Pons (tissue), 1 donor: ENCODE results near the gene UPK3BL2.
"Not testable (repeated sequence)": the region's sequence is repeated elsewhere in the genome, so short reads cannot be mapped to it uniquely, and the experiment has no call there.

Source experiments
- DNase-seq: peaks from one replicate; pipeline ENCODE4 v3.0.0-alpha.2; 2016; ENCODE audit warnings: low spot score

Gene UPK3BL2

DNA sequence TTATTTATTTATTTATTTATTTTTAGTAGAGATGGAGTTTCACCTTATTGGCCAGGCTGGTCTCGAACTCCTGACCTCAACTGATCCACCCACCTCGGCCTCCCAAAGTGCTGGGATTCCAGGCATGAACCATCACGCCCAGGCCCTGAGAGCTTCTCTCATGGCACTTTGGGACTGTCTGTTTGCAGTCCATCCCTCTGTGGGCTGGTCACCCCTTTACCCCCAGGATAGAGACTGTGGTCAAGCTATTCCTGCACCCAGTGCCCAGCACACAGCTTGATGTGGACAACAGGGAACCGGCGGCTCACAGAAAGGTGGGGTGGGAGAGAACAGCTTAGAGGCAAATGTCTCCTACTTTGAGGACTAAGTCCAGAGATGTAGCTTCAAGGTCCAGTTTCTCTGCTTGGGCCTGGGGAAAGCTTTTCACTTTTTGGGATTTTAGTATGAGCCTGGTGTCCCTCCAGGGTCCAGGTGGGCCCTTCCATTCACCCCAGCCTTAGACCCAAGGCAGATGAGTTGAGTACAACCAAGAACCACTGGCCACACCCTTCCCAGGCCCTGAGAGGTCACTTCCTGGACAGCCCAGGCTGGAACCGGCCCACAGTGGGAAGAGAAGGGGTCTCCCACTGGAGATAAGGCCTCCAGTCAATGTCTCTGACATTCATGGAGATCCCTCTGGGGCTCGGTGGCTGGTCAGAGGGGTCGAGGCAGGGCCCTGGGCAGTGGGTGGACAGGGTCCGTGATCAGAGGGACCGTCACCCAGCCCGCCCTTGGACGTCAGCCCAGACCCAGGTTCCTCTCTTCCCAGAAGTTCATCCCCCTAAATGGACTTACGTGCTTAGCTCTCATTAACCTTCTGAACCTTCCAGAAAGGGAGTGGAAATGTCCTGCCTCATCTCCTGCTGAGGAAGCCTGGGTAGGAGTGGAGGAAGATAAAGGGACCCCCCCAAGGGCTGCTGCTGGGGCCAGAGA is 15.4 kb downstream of the UPK3BL2 start:
- not testable (repeated sequence) for DNase-seq

DNA sequence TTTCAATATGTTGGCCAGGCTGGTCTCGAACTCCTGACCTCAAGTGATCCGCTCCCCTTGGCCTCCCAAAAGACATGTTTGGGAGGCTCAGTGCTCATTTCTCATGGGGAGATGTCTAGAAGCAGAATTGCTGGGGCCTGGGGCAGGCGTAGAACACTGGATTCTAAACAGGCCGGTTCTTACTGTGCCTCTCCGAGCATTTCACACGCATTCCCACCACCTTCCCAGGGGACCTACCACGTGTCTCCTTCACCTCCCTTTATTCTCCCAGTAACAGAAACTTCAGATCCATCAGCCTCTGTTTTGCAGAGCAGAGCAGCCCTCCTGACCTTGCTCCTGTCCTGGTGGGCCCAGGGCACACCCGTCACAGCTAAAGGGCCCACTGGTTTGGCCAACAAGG is 16.3 kb downstream of the UPK3BL2 start:
- not testable (repeated sequence) for DNase-seq

DNA sequence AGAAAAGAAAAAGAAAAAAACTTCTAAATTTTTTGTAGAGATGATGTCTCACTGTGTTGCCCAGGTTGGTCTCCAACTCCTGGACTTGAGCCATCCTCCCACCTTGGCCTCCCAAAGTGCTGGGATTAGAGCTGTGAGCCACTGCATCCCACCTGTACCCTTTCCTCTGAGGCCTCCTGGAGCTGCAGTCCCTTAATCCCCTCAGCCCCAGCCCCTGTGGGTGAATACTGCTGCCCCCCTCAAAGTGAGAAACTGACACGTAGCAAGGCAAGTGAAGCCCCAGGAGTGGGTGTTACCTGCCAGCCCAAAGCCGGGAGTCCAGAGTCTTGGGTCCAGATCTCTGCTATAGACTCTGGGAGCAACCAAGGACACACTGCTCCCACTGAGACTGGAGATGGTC is 18.7 kb downstream of the UPK3BL2 start:
- not testable (repeated sequence) for DNase-seq

DNA sequence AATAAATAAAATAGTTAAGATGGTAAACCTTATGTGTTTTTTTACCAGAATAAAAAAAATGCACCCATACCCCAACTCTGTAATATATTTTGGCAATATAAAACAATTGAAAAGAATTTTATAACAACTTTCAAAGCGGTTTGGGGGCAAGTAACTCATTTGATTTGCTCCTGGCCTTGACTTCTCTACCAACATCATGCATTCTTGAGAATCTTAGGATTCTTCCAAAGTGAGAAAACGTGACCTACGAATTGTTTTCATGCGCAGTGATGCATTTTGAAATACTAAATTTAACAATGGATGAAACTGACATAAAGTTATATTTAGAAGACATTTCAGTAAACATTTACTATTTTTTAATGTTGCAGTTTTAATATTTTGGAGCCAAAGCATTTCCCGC is 22.7 kb downstream of the UPK3BL2 start:
- DNase-seq = not testable (repeated sequence)

DNA sequence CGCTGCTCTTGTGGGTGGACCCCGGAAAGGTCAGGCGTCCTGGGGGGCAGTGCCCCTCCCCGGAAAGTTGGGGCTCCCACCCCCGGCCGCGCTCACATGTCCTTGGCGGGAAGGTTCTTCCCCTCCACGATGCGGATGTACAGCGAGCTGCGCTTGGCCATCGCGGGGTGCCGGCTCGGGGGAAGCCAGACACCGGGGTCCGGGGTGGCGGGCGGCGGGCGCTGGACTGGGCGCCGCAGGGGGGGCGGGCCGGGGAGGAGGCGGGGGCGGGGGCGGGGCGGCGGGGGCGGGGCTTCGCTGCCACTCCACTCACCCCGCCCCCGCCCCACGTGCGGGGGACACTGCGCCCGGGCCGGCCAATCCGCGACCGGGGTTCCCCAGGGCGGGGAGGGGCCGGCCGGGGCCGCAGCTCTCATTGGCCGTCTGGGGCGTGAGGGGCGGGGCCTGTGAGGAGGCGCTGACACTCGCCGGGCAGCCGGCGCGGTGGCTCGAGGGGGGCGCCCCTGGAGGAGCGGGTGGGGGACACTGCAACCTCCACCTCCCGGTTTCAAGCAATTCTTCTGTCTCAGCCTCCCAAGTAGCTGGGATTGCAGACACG is 25.8 kb downstream of the UPK3BL2 start, which contains the start of gene RASA4B:
Gene RASA4B (minus strand): TSS at position 228 of the 598 bp plus-strand sequence. CDS start 67 bp downstream, at position 161.
- DNase-seq = not testable (repeated sequence)

DNA sequence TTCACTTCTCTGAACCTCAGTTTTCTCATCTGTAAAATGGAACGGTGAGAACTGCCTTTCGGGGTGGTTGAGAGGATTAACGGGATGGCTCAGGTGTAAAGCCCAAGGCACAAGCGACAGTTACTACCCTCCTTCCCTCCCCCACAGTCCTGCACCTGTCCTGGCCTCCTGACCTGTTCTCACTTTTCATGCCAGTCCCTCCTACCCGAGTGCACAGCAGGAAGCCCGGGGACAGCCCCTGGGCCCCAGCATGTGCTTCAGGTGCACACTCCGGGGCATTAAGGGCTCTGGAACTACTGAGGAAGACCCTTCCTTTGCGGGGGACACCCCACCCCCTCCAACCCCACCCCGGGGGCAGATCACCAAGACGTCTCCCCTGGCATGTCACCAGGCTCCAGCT is 26.5 kb downstream of the UPK3BL2 start:
- not testable (repeated sequence) for DNase-seq

DNA sequence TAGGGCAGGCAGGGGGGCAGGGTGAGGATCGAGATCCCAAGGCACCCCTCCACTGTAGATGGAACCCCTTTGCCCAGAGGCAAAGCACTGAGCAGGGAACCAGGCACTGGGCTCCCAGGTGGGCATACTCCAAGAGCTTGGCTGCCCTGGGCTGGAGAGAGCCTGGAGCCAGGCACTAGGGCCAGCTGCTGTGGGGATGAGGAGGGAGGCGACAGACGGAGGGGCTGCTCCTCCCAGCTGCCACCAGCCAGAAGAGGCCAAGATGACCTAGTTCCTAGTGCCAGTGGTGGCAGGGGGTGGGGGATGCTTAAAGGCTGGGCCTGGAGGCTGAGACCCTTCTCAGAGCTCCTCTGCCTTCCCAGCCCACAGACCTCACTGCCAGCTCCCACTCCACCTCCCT is 27.6 kb downstream of the UPK3BL2 start:
- DNase-seq = not testable (repeated sequence)

DNA sequence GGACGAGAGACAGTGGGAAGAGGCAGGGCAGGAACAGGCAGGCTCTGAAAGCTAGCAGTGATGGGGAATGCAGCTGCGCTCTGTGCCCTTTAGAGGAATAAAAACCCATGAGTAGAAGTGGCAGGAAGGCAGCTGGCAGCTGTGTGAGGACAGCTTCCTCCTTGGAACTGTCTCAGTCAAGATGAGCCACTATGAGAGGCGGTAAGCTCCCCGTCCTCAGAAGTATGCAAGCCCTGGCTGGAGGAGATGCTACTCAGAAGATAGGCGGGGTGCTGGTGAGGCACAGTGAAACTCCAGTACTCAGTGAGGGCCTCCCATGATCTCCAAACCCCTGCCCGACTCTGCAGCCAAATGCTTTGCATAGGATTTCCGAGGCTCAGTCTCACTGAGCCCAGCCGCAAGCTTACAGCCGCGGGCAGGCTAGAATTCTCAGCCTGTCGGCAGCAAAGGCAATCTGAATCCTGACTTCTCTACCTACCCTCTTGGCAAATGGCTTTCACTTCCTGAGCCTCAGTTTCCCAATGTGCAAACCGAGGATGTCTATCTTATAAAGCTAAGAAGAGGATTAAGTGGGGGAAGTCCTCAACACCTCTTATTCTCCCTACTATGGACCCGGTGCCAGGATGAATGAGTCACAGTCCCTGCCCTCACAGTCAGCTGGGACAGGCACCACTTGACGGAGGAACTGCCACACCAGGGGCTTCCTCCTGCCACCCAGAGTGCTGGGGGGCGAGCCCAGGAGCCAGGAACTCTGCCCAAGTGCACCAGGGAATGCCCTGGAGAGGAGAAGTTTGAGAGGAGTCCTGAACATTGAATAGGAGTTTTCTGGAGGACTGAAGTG is 28.4 kb downstream of the UPK3BL2 start:
- not testable (repeated sequence) for DNase-seq

DNA sequence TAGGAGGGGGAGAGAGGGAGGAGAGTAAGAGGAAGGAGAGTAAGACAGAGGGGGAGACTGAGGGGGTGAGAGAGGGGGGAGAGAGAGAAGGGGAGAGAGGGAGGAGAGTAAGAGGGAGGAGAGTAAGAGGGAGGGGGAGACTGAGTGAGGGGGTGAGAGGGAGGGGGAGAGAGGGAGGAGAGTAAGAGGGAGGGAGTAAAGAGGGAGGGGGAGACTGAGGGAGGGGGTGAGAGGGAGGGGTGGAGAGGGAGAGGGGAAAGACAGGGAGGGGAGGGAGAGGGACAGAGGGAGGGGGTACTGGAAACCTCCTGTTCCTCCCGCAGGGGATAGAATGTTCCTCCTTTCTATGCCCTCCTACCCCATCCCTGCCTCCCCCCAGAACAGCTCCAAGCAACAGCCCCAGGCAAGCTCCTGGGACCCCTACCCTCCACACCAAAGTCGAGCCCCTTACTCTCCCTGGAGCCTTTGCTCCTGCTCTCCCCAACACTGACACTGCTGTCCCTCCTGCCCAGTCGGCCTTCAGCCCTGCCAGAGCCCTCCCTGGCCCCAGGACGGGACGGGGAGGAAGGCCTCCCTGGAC is 30.8 kb downstream of the UPK3BL2 start:
- DNase-seq = peak; percentile 91

DNA sequence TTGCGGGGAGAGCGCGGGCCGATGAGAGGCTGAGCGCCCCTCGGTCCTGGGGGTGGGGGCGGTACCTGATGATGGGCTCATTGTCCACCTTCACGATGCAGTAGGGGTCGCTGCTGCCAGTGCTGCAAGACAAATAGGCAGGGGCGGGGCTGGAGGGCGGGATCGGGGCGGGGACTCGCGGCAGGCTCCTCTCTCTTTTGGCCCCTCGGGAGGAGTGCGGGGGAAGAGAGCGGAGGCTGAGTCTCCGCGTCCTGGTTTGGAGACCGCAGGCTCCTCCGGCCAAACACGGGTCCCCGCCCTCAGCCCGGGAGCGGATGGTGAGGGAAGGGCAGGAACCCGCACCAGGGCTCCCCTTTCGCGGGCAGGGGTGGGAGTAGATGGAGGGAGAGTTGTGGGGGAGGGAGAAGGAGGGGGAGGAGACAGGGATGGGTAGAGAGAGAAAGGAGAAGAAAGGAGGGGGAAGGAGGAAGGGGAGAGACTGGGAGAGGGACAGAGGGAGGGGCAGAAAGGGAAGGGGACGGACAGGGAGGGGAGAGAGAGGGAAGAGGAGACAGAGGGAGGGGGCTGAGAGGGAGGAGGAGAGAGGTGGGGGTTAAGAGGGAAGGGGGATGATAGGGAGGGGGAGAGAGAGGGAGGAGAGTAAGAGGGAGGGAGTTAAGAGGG is 31.5 kb downstream of the UPK3BL2 start:
- DNase-seq = not testable (repeated sequence)

DNA sequence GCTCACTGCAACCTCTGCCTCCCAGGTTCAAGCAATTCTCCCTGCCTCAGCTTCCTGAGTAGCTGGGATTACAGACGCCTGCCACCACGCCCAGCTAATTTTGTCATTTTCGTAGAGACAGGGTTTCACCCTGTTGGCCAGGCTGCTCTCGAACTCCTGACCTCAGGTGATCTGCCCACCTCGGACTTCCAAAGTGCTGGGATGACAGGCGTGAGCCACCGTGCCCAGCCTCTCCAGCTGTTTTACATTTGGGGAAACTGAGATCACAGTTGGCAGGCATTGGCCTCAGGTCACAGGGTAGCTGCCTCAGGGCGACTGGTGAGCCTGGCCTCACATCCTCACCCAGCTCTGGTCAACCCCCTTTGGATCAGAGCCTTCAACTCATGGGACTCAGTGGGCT is 32.9 kb downstream of the UPK3BL2 start:
- not testable (repeated sequence) for DNase-seq

DNA sequence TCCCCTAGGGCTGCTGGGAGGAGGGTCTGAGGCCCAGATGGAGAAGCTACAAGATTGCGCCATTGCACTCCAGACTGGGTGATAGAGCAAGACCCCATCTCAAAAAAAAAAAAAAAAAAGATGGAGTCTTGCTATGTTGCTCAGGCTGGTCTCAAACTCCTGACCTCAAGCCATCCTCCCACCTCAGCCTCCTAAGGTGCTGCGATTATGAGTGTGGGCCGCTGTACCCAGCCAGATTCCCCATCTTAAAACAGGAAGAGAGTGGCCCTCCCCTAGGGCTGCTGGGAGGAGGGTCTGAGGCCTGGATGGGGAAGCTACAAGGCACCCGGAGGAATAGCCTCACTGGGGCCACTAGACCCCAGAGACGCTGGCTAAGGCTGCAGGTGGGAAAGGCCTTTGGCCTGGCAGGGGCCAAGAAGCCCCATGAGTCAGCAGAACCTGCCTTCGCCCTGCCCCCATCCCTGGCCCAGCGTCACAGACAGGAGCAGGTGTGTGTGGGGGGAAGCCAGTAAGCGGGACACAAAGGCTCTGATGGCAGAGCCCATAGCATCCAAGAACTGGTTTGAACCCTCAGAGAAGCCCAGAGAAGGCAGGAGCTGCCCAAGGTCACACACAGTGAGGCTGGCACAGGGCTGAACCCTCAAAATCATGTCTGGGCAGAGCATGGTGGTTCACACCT is 35.9 kb downstream of the UPK3BL2 start:
- DNase-seq = not testable (repeated sequence)

DNA sequence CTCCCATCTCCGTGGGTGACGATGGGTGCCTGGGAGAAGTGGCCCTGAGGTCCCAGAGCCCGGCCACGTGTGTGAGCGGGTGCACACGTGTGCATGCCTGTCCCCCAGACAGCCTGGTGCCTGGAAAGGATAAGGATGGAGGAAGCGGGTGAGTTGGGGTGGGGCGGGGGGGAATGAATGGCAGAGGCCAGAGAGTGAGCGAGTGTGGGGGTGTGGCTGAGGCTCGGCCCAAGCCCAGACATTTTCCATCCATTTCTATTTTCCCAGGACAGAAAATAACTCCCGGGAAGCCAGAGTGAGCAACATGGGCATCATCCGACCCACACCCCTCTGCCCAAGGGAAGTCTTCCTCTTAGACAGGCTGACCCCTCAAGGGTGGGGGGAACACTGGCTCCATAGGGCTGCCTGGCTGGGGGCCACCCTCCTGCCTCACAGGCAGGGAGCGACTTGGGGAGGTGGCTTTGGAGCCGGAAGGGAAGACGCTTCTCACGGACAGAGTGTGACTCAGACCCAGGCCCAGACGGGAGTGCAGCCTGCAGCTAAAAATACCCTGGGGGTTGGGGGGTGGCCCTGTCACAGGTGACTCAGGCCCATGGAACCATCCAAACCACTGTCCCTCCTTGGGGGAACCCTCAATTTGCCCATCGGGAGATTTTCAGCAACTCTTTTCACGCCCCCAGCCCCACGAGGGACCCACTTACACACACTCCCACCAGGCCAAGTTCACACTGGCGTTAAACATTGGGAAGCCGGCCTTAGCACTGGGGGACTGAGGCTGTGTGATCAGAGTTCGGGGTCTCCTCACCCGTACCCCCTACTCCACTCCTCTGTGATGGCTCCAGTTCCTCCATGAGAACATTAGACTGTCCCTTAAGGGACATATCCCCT is 38.0 kb downstream of the UPK3BL2 start:
- not testable (repeated sequence) for DNase-seq

DNA sequence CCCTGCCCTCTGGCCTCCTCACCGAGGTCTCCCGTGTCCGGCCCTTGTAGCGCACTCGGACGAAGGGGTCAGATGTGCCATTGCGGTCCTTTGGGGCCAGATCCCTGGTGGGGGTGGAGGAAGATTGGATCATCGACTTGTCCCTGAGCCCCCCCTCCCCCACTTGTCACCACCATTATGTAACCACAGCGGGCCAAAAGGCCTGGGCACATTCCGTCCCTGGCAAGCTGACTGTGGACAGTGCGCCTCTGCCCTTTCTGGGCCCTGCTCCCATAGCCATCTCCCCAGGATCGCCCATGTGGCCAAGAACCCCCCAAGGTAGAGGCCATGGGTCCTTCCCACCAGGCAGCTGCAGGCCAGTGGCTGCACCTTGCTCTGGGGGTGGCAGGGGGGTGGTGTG is 40.4 kb downstream of the UPK3BL2 start:
- not testable (repeated sequence) for DNase-seq

DNA sequence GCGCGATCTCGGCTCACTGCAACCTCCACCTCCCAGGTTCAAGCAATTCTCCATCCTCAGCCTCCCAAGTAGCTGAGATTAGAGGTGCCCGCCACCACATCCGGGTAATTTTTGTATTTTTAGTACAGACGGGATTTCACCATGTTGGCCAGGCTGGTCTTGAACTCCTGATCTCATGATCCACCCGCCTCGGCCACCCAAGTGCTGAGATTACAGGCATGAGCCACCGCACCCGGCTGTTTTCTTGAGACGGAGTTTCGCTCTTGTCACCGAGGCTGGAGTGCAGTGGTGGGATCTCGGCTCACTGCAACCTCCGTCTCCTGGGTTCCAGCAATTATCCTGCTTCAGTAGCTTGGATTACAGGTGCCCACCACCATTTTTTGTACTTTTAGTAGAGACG is 45.2 kb downstream of the UPK3BL2 start:
- not testable (repeated sequence) for DNase-seq

DNA sequence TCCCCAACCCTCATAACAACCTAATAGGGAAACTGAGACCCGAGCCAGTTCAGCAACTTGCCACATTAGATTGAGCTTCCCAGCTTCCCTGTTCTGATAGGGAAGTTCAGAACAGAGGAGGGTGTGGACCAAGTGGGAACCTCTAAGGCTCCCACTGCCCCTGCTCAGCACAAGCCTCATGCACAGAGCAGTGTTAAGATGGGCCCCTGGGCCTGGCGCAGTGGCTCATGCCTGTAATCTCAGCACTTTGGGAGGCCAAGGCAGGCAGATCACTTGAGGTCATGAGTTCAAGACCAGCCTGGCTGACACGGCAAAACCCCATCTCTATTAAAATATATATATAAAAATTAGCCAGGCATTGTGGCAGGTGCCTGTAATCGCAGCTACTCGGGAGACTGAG is 46.2 kb downstream of the UPK3BL2 start:
- not testable (repeated sequence) for DNase-seq

DNA sequence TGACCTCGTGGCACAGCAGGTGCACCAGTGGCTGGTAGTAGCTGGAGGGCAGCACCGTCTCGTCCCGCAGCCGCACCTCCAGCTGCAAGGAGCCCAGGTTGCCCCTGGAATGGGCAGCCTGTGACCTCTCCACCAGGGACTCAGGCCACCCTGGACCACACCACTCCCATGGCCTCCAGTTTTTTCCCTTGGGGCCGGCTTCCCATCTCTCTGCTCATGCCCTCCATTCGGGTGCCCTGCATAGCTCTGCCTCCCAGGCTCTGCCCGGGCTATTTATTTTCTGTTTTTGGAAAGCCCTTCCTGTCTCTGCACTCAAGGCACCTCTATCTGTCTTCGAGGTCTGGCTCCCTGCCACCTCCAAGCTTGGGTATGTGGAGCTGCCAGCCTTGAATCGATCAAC is 46.6 kb downstream of the UPK3BL2 start:
- DNase-seq = not testable (repeated sequence)

DNA sequence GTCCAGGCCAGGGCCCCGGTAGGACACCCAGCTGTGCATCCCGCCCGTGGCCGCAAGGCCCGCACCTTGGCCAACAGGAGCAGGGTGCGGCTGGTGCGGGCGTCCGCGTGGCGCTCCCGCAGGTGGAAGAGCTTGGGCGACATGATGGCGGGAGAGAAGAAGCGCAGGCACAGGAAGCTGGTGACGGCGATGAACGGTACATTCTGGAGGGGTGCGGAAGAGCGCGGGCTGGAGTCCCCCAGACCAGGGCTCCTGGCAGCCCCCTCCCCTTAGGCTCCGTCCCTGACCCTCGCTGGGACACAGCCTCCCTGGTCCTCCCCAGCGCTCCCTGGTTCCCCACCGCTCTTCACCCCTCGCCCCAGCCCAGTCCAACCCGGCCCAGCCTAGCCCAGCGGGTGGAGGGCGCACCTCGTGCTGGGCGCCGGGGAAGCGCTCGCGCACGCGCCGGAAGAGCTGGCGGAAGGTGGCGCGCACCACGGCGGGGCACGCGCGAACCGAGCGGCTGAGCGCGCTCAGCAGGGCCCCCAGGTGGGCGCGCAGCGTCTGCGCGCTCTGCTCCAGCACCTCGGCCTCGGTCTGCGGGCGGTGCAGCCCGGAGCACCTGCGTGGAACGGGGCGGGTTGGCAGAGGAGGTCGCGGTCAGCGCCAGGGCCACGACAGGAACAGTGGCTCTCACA is 48.9 kb downstream of the UPK3BL2 start:
- DNase-seq = not testable (repeated sequence)

DNA sequence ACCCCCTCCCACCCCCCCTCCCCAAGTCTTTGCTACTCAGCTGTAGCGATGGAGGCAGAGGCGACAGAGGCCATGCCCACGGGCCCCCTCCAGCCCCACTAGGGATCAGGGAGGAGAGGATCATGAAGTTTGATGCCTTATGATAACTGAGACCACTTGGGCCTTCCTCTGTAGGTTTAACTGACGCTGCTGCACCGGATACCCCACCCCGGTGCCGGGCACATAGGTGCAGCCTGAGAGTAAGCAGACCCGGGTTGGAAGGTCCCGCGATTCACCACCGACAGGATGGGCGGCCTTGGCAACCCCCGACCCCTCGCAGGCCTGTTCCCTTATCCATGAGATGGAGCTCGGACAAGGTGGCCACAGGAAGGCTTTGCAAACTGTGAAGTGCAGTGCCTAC is 49.5 kb downstream of the UPK3BL2 start:
- not testable (repeated sequence) for DNase-seq
